WTC11 (cell line): ENCODE data around the gene FOXP1. TPM values are rescaled to one million over a fixed set of nuclear protein-coding genes. Genes with fewer than 3 reads are reported as not detected.

Source experiments
- ATAC-seq: fragments of 200-7000 bp; cut with Tn5 transposase; 2 replicates; pipeline ENCODE4 v1.10.0; 2021; ENCODE audit warnings: mild to moderate bottlenecking, moderate library complexity
- CTCF ChIA-PET: fragments of 300-600 bp; sonication (Branson Sonifier 250); formaldehyde crosslinking; loops from one replicate; lab custom pipeline; 2021; ENCODE audit warnings: antibody characterized with exemption; lab: Charles Lee
- POLR2A ChIA-PET: fragments of 350-600 bp; sonication (Branson Sonifier 250); formaldehyde crosslinking; loops from one replicate; lab custom pipeline; 2021; ENCODE audit warnings: antibody characterized with exemption; lab: Charles Lee
- DNase-seq: peaks from one replicate; pipeline ENCODE4 v3.0.0; 2021; ENCODE audit warnings: low spot score
- H3K27ac Mint-ChIP-seq: 2 replicates; pipeline ENCODE4 v1.8.0; 2021; ENCODE audit warnings: mixed read lengths
- H3K27me3 Mint-ChIP-seq: 2 replicates; pipeline ENCODE4 v1.8.0; 2021; ENCODE audit warnings: low read depth, mild to moderate bottlenecking, moderate library complexity, mixed read lengths
- H3K36me3 Mint-ChIP-seq: 2 replicates; pipeline ENCODE4 v1.8.0; 2021; ENCODE audit warnings: mixed read lengths
- H3K4me1 Mint-ChIP-seq: 2 replicates; pipeline ENCODE4 v1.8.0; 2022; ENCODE audit warnings: mixed read lengths
- H3K4me3 Mint-ChIP-seq: 2 replicates; pipeline ENCODE4 v1.8.0; 2021; ENCODE audit warnings: mild to moderate bottlenecking, moderate library complexity, mixed read lengths
- H3K9me3 Mint-ChIP-seq: 2 replicates; pipeline ENCODE4 v1.8.0; 2021; ENCODE audit warnings: mixed read lengths
- ATF1 ChIP-seq: sonication (generic); formaldehyde crosslinking; IDR thresholded peaks from 2 replicates; pipeline ENCODE4 v1.8.1; 2023; ENCODE audit warnings: mild to moderate bottlenecking, moderate library complexity, missing genetic modification reagents
- CBFB ChIP-seq: sonication (generic); formaldehyde crosslinking; IDR thresholded peaks from 2 replicates; pipeline ENCODE4 v1.8.1; 2022; ENCODE audit warnings: mild to moderate bottlenecking, low read depth, missing genetic modification reagents
- CREM ChIP-seq: sonication (generic); formaldehyde crosslinking; IDR thresholded peaks from 2 replicates; pipeline ENCODE4 v1.8.1; 2022; ENCODE audit warnings: mild to moderate bottlenecking, missing genetic modification reagents, moderate library complexity
- ELF4 ChIP-seq: sonication (generic); formaldehyde crosslinking; IDR thresholded peaks from 2 replicates; pipeline ENCODE4 v1.8.1; 2022; ENCODE audit warnings: low read depth, mild to moderate bottlenecking, moderate library complexity, missing genetic modification reagents
- ESRRA ChIP-seq: sonication (generic); formaldehyde crosslinking; IDR thresholded peaks from 2 replicates; pipeline ENCODE4 v1.8.1; 2022; ENCODE audit warnings: mild to moderate bottlenecking, missing genetic modification reagents, borderline replicate concordance
- ETV6 ChIP-seq: sonication (generic); formaldehyde crosslinking; IDR thresholded peaks from 2 replicates; pipeline ENCODE4 v1.8.1; 2022; ENCODE audit warnings: mild to moderate bottlenecking, missing genetic modification reagents
- GABPB1 ChIP-seq: sonication (generic); formaldehyde crosslinking; IDR thresholded peaks from 2 replicates; pipeline ENCODE4 v1.8.1; 2023; ENCODE audit warnings: mild to moderate bottlenecking, missing genetic modification reagents
- GTF2I ChIP-seq: fragments of 250-450 bp; sonication (Bioruptor Pico); conservative IDR thresholded peaks from 2 replicates; pipeline ENCODE4 v1.4.0; 2021; ENCODE audit warnings: mild to moderate bottlenecking
- MXD4 ChIP-seq: fragments of 250-450 bp; sonication (Bioruptor Pico); IDR thresholded peaks from 2 replicates; pipeline ENCODE4 v1.8.0; 2021; ENCODE audit warnings: mild to moderate bottlenecking, moderate library complexity, borderline replicate concordance
- NFATC4 ChIP-seq: fragments of 250-450 bp; sonication (Bioruptor Pico); IDR thresholded peaks from 2 replicates; pipeline ENCODE4 v1.9.0; 2021; ENCODE audit warnings: mild to moderate bottlenecking
- NFYB ChIP-seq: sonication (generic); formaldehyde crosslinking; conservative IDR thresholded peaks from 2 replicates; pipeline ENCODE4 v1.8.0; 2022; ENCODE audit warnings: low read depth, missing genetic modification reagents
- SMAD3 ChIP-seq: sonication (generic); formaldehyde crosslinking; IDR thresholded peaks from 2 replicates; pipeline ENCODE4 v1.8.0; 2022; ENCODE audit warnings: missing genetic modification reagents, mild to moderate bottlenecking, borderline replicate concordance
- SMAD4 ChIP-seq: sonication (generic); formaldehyde crosslinking; IDR thresholded peaks from 2 replicates; pipeline ENCODE4 v1.8.0; 2022; ENCODE audit warnings: mild to moderate bottlenecking, missing genetic modification reagents
- TCF7 ChIP-seq: sonication (generic); formaldehyde crosslinking; IDR thresholded peaks from 2 replicates; pipeline ENCODE4 v1.8.0; 2022; ENCODE audit warnings: mild to moderate bottlenecking, low read depth, missing genetic modification reagents, moderate library complexity
- TEAD1 ChIP-seq: sonication (generic); formaldehyde crosslinking; IDR thresholded peaks from 2 replicates; pipeline ENCODE4 v1.8.0; 2022; ENCODE audit warnings: mild to moderate bottlenecking, missing genetic modification reagents
- ZNF317 ChIP-seq: sonication (generic); formaldehyde crosslinking; IDR thresholded peaks from 2 replicates; pipeline ENCODE4 v1.8.1; 2023; ENCODE audit warnings: low read depth, mild to moderate bottlenecking, moderate library complexity, missing genetic modification reagents, borderline replicate concordance
- ZNF423 ChIP-seq: fragments of 250-450 bp; sonication (Bioruptor Pico); IDR thresholded peaks from 2 replicates; pipeline ENCODE4 v2.1.2; 2022; ENCODE audit warnings: mild to moderate bottlenecking, moderate library complexity
- total RNA-seq: library from RNA; stranded (reverse); gene quantifications from 3 replicates; pipeline ENCODE4 v1.2.3, GENCODE V29; 2021
- TF ChIP-seq, protein P1 (sequence below): sonication (generic); formaldehyde crosslinking; IDR thresholded peaks from 2 replicates; pipeline ENCODE4 v1.8.1; 2022; ENCODE audit warnings: low read depth, missing genetic modification reagents, borderline replicate concordance
- TF ChIP-seq, protein P2 (sequence below): sonication (generic); formaldehyde crosslinking; IDR thresholded peaks from 2 replicates; pipeline ENCODE4 v1.8.0; 2022; ENCODE audit warnings: mild to moderate bottlenecking, missing genetic modification reagents
- TF ChIP-seq, protein P3 (sequence below): fragments of 200-600 bp; IDR thresholded peaks from 2 replicates; pipeline ENCODE4 v1.8.0; 2022; ENCODE audit warnings: antibody characterized with exemption
- TF ChIP-seq, protein P4 (sequence below): fragments of 250-450 bp; sonication (Bioruptor Pico); conservative IDR thresholded peaks from 2 replicates; pipeline ENCODE4 v1.9.0; 2021; ENCODE audit warnings: mild to moderate bottlenecking
- TF ChIP-seq, protein P5 (sequence below): sonication (generic); formaldehyde crosslinking; IDR thresholded peaks from 2 replicates; pipeline ENCODE4 v1.8.1; 2023; ENCODE audit warnings: mild to moderate bottlenecking, moderate library complexity, missing genetic modification reagents
- TF ChIP-seq, protein P6 (sequence below): fragments of 250-450 bp; sonication (Bioruptor Pico); IDR thresholded peaks from 2 replicates; pipeline ENCODE4 v1.9.0; 2021; ENCODE audit warnings: moderate library complexity, mild to moderate bottlenecking, inconsistent platforms, borderline replicate concordance
- TF ChIP-seq, protein P7 (sequence below): sonication (generic); formaldehyde crosslinking; IDR thresholded peaks from 2 replicates; pipeline ENCODE4 v1.8.1; 2022; ENCODE audit warnings: low read depth, mild to moderate bottlenecking, moderate library complexity, missing genetic modification reagents, borderline replicate concordance

The FOXP1 gene
- total RNA-seq, 1 experiment from 2014 or later = 25.8 TPM

DNA sequence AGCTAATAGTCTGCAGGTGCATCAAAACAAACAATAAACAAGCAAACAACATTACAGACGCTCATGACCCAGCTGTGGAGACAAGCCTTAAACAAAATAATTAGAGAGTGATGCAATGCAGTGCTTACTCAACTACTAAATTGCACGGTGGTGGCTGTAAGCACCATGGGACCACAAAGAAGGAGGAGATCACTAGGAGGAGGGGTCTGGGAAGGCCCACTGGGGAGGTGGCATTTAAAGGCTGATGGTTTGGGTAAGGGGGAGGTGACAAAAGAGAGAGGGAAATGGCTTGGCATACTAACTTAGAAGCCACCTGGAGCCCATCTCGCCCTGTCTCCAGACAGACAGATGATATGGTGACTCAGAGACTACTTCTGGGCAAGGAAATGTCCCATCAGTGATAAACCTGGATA lies 516.7 kb downstream of the FOXP1 start:
- no peaks in the 10 kb centered on the region for H3K9me3 Mint-ChIP-seq
- DNase-seq (no peak), ATAC-seq (no peak)
- no peak for TF ChIP-seq ATF1 (CRISPR knock-in tag)
- TF ChIP-seq GABPB1 (CRISPR knock-in tag) = peak; percentile 76; the same call in 1 of the 2 replicates
- POLR2A ChIA-PET = no interaction called here
- CTCF ChIA-PET = no interaction called here
- peaks cover 8% of the 10 kb centered on the region for H3K27me3 Mint-ChIP-seq
- peak overlapping the region; percentile 77 for H3K4me3 Mint-ChIP-seq
- peak overlapping the region; percentile 20; the same call in 1 of the 2 replicates for H3K27ac Mint-ChIP-seq
- H3K4me1 Mint-ChIP-seq = peaks cover 57% of the 10 kb centered on the region
- H3K36me3 Mint-ChIP-seq = no peaks in the 10 kb centered on the region

DNA sequence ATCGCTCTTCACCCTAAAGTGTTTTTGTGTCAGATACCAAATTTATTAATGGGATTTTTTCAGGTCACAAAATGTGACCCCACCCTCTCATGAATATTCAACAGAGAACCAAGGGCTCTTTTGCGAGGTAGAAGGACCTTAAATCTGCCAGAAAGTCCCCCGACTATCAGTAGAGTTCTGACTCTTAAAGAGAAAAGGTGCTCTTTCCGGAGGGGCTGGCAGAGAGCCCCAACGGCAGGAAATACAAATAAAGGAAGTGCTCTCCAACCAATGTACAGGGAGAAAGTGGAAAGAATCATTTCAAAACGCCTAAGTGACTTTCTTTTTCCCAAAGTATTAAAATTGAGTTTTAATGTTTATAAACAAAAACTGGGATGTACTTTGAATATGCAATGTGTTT lies 517.2 kb downstream of the FOXP1 start:
- Mint-ChIP-seq H3K4me1 (peaks cover 62% of the 10 kb centered on the region), H3K4me3 (peak overlapping the region; percentile 77), H3K27me3 (peaks cover 8% of the 10 kb centered on the region), H3K9me3 (no peaks in the 10 kb centered on the region), H3K27ac (0 out of 2 replicates have a peak overlapping the region, but pooled peaks have one; percentile 3), H3K36me3 (no peaks in the 10 kb centered on the region)
- CTCF ChIA-PET = no interaction called here
- ATAC-seq (no peak), DNase-seq (no peak)
- POLR2A ChIA-PET = no interaction called here
- TF ChIP-seq, protein P1, sequence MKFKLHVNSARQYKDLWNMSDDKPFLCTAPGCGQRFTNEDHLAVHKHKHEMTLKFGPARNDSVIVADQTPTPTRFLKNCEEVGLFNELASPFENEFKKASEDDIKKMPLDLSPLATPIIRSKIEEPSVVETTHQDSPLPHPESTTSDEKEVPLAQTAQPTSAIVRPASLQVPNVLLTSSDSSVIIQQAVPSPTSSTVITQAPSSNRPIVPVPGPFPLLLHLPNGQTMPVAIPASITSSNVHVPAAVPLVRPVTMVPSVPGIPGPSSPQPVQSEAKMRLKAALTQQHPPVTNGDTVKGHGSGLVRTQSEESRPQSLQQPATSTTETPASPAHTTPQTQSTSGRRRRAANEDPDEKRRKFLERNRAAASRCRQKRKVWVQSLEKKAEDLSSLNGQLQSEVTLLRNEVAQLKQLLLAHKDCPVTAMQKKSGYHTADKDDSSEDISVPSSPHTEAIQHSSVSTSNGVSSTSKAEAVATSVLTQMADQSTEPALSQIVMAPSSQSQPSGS (CRISPR knock-in tag) = no peak
- TF ChIP-seq, protein P2, sequence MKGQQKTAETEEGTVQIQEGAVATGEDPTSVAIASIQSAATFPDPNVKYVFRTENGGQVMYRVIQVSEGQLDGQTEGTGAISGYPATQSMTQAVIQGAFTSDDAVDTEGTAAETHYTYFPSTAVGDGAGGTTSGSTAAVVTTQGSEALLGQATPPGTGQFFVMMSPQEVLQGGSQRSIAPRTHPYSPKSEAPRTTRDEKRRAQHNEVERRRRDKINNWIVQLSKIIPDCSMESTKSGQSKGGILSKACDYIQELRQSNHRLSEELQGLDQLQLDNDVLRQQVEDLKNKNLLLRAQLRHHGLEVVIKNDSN (CRISPR knock-in tag) = no peak
- TF ChIP-seq CBFB (no peak), ETV6 (CRISPR knock-in tag) (no peak), MXD4 (no peak), ATF1 (CRISPR knock-in tag) (no peak), CREM (CRISPR knock-in tag) (no peak), ZNF317 (CRISPR knock-in tag) (no peak), ELF4 (CRISPR knock-in tag) (no peak)
- TF ChIP-seq, protein P3, sequence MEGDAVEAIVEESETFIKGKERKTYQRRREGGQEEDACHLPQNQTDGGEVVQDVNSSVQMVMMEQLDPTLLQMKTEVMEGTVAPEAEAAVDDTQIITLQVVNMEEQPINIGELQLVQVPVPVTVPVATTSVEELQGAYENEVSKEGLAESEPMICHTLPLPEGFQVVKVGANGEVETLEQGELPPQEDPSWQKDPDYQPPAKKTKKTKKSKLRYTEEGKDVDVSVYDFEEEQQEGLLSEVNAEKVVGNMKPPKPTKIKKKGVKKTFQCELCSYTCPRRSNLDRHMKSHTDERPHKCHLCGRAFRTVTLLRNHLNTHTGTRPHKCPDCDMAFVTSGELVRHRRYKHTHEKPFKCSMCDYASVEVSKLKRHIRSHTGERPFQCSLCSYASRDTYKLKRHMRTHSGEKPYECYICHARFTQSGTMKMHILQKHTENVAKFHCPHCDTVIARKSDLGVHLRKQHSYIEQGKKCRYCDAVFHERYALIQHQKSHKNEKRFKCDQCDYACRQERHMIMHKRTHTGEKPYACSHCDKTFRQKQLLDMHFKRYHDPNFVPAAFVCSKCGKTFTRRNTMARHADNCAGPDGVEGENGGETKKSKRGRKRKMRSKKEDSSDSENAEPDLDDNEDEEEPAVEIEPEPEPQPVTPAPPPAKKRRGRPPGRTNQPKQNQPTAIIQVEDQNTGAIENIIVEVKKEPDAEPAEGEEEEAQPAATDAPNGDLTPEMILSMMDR = no peak

DNA sequence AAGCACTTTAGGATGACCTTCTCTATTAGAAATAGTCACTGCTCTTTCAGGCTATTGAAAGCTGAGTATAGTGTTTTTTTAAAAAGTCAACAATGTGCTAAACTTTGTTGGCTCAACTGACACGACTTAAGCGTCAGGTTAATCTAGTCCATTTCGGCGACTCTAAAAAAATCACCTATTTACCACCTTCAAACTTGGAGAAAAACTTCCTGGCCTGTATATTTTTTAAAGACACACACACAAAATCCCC lies 517.8 kb downstream of the FOXP1 start:
- no peak overlapping the region for H3K27ac Mint-ChIP-seq
- no peaks in the 10 kb centered on the region for H3K36me3 Mint-ChIP-seq
- H3K9me3 Mint-ChIP-seq = no peaks in the 10 kb centered on the region
- ATAC-seq (no peak), DNase-seq (no peak)
- H3K4me3 Mint-ChIP-seq = peak overlapping the region; percentile 77
- ChIA-PET POLR2A (no interaction called here), CTCF (interaction anchor here (0.5 to 1.2 kb wide), 3 partner anchors 19 to 105 kb away, joined by 3 to 6 read pairs (median 5); no protein-coding TSS in a partner anchor)
- peaks cover 62% of the 10 kb centered on the region for H3K4me1 Mint-ChIP-seq
- H3K27me3 Mint-ChIP-seq = peaks cover 8% of the 10 kb centered on the region
- TF ChIP-seq SMAD3 (CRISPR knock-in tag) (no peak), ZNF423 (no peak), ESRRA (CRISPR knock-in tag) (no peak), TCF7 (CRISPR knock-in tag) (no peak), TEAD1 (CRISPR knock-in tag) (no peak), GTF2I (CRISPR knock-in tag) (no peak), ATF1 (CRISPR knock-in tag) (no peak), NFYB (CRISPR knock-in tag) (no peak), NFATC4 (CRISPR knock-in tag) (no peak), SMAD4 (CRISPR knock-in tag) (no peak)
- TF ChIP-seq, protein P4, sequence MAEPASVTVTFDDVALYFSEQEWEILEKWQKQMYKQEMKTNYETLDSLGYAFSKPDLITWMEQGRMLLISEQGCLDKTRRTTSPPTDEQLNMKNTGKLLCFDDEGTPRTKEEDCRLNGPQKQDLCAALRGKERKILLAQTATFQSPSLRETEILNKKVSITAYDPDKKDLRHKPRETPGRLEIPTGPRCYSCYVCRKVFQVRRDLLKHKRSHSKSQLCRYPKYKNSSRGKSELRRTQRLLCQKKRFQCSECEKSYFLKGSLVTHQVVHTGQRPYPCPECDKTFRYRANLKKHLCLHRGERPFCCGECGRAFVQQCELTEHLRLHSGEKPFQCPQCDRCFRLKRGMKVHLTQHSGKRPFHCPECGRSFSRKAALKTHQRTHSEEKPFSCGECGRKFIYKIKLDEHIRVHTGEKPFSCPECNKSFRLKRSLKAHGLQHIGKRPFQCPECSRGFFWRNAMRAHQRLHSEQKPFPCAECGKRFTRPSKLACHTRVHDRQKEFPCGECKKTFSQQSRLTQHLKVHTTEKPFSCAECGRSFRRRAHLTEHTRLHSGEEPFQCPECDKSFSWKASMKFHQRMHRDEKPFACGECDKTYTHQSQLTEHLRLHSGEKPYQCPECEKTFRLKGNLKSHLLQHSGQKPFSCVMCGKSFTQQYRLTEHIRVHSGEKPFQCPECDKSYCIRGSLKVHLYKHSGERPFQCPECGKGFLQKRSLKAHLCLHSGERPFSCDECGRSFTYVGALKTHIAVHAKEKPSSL (CRISPR knock-in tag) = no peak
- TF ChIP-seq, protein P5, sequence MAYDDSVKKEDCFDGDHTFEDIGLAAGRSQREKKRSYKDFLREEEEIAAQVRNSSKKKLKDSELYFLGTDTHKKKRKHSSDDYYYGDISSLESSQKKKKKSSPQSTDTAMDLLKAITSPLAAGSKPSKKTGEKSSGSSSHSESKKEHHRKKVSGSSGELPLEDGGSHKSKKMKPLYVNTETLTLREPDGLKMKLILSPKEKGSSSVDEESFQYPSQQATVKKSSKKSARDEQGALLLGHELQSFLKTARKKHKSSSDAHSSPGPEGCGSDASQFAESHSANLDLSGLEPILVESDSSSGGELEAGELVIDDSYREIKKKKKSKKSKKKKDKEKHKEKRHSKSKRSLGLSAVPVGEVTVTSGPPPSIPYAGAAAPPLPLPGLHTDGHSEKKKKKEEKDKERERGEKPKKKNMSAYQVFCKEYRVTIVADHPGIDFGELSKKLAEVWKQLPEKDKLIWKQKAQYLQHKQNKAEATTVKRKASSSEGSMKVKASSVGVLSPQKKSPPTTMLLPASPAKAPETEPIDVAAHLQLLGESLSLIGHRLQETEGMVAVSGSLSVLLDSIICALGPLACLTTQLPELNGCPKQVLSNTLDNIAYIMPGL = no peak
- TF ChIP-seq, protein P6, sequence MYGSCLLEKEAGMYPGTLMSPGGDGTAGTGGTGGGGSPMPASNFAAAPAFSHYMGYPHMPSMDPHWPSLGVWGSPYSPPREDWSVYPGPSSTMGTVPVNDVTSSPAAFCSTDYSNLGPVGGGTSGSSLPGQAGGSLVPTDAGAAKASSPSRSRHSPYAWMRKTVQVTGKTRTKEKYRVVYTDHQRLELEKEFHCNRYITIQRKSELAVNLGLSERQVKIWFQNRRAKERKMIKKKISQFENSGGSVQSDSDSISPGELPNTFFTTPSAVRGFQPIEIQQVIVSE (CRISPR knock-in tag) = no peak
- TF ChIP-seq, protein P7, sequence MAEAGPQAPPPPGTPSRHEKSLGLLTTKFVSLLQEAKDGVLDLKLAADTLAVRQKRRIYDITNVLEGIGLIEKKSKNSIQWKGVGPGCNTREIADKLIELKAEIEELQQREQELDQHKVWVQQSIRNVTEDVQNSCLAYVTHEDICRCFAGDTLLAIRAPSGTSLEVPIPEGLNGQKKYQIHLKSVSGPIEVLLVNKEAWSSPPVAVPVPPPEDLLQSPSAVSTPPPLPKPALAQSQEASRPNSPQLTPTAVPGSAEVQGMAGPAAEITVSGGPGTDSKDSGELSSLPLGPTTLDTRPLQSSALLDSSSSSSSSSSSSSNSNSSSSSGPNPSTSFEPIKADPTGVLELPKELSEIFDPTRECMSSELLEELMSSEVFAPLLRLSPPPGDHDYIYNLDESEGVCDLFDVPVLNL = no peak
